ENCODE results near the gene FAR2. TPM values are rescaled to one million over a fixed set of nuclear protein-coding genes. Genes with fewer than 3 reads are reported as not detected.

The FAR2 gene
- total and polyA plus RNA-seq, 2 of the 13 experiments (the other 11 are each of a cell fraction or from before 2014, with no cell fraction given), result not detected

DNA sequence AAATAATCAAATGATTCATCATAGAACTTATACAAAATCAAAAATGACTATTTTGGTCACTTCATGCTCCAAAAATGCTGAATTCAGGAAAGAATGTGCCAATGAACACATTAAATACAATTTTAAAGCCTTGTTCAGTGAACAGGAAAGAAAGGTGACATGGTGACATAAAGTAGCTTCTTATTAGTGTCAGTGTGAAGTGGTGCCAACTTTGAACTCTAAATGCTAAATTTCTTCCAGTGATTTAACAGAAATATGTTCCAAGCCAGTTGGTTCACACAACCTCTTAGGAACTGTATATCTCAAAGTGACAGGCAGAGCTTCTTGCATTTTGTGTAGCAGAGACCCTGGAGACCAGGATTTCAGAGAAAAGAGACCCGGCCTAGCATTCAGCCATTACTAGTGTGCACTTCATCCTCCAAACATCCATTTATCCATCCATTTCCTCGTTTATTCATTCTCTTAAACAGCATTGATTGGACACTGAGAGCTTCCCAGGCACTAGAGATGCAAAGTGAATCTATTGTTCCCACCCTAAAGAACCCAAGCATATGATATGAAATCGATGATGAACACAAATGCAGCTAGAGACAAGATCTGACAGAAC lies 95.2 kb downstream of the FAR2 start (continued):
- TF ChIP-seq ZNF20 (CRISPR knock-in tag; IDR thresholded peaks at IDR 0.05), result no peak

DNA sequence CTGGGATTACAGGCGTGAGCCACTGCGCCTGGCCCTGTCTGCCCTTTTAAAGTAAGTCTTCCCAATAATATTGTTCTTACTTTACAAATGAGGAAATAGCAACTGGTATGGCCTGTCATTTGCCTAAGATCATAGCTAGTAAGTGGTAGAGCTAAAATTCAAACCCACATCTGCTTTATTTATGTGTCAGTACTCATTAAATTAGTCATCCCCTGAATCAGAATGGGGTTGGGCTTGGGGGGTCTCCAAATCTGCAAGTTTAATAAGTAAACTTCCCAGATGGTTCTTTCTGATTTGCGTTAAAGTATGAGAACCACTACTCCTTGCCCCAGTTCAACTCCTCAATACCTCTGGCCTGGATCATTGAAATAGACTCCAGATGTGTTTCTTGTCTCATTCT lies 96.2 kb downstream of the FAR2 start:
- Histone ChIP-seq H3K9ac (ENCODE audit: insufficient read depth, low read depth, low read length) (no peak overlapping the region), H3K4me1 (ENCODE audit: insufficient read depth, low read length) (no peaks in the 10 kb centered on the region), H3K4me3 (replicated peaks in 1 of 3; ENCODE audit: insufficient read depth in 1 of 3, low read depth in 2 of 3, low read length in 3 of 3) (no peak overlapping the region), H3K36me3 (replicated peaks in 1 of 2; ENCODE audit: control insufficient read depth in 1 of 2, insufficient read depth in 2 of 2, low read length in 2 of 2) (no peaks in the 10 kb centered on the region), H3K27ac (ENCODE audit: extremely low read length, insufficient read depth, low read length) (no peak overlapping the region), H2AFZ (ENCODE audit: low read length) (no peak overlapping the region), H3K27me3 (ENCODE audit: control insufficient read depth in 1 of 2, insufficient read depth in 2 of 2, low read length in 2 of 2) (no peaks in the 10 kb centered on the region), H3K79me2 (ENCODE audit: insufficient read depth, low read length) (no peaks in the 10 kb centered on the region), H4K20me1 (ENCODE audit: insufficient read depth, low read length) (no peaks in the 10 kb centered on the region), H3K4me2 (ENCODE audit: low read depth, low read length) (no peak overlapping the region), H3K9me3 (ENCODE audit: low read length) (no peaks in the 10 kb centered on the region)
- ATAC-seq (no peak), DNase-seq (ENCODE audit: low spot score) (no peak), FAIRE-seq (no peak)
- TF ChIP-seq, protein P1, sequence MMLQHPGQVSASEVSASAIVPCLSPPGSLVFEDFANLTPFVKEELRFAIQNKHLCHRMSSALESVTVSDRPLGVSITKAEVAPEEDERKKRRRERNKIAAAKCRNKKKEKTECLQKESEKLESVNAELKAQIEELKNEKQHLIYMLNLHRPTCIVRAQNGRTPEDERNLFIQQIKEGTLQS (CRISPR knock-in tag; IDR thresholded peaks at IDR 0.05), result no peak
- TF ChIP-seq, protein P2, sequence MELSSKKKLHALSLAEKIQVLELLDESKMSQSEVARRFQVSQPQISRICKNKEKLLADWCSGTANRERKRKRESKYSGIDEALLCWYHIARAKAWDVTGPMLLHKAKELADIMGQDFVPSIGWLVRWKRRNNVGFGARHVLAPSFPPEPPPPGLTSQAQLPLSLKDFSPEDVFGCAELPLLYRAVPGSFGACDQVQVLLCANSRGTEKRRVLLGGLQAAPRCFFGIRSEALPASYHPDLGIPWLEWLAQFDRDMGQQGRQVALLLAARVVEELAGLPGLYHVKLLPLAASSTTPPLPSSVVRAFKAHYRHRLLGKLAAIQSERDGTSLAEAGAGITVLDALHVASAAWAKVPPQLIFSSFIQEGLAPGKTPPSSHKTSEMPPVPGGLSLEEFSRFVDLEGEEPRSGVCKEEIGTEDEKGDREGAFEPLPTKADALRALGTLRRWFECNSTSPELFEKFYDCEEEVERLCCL (CRISPR knock-in tag; IDR thresholded peaks at IDR 0.05; ENCODE audit: borderline replicate concordance), result no peak
- TF ChIP-seq KDM2A (CRISPR knock-in tag; IDR thresholded peaks at IDR 0.05; ENCODE audit: borderline replicate concordance, low read depth) (no peak), SRF (IDR thresholded peaks at IDR 0.05; ENCODE audit: low read depth, low read length) (no peak), HNRNPLL (IDR thresholded peaks at IDR 0.05; ENCODE audit: low read depth, low read length, poor library complexity, severe bottlenecking) (no peak), RORA (CRISPR knock-in tag; IDR thresholded peaks at IDR 0.05) (no peak), MYNN (CRISPR knock-in tag; IDR thresholded peaks at IDR 0.05; ENCODE audit: low read depth) (no peak), ZNF670 (CRISPR knock-in tag; IDR thresholded peaks at IDR 0.05; ENCODE audit: borderline replicate concordance) (no peak), KLF11 (CRISPR knock-in tag; IDR thresholded peaks at IDR 0.05) (no peak), ZNF543 (CRISPR knock-in tag; IDR thresholded peaks at IDR 0.05) (no peak), KLF9 (CRISPR knock-in tag; IDR thresholded peaks at IDR 0.05; ENCODE audit: low read depth) (no peak), ZNF121 (CRISPR knock-in tag; IDR thresholded peaks at IDR 0.05) (no peak), HNF4G (IDR thresholded peaks at IDR 0.05; ENCODE audit: borderline replicate concordance, low read depth, low read length) (no peak), HNF4G (CRISPR knock-in tag; IDR thresholded peaks at IDR 0.05; ENCODE audit: borderline replicate concordance, low read depth) (no peak), ZNF775 (CRISPR knock-in tag; IDR thresholded peaks at IDR 0.05; ENCODE audit: borderline replicate concordance) (no peak)
- TF ChIP-seq, protein P3, sequence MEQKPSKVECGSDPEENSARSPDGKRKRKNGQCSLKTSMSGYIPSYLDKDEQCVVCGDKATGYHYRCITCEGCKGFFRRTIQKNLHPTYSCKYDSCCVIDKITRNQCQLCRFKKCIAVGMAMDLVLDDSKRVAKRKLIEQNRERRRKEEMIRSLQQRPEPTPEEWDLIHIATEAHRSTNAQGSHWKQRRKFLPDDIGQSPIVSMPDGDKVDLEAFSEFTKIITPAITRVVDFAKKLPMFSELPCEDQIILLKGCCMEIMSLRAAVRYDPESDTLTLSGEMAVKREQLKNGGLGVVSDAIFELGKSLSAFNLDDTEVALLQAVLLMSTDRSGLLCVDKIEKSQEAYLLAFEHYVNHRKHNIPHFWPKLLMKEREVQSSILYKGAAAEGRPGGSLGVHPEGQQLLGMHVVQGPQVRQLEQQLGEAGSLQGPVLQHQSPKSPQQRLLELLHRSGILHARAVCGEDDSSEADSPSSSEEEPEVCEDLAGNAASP (CRISPR knock-in tag; IDR thresholded peaks at IDR 0.05; ENCODE audit: borderline replicate concordance), result no peak
- TF ChIP-seq, protein P4, sequence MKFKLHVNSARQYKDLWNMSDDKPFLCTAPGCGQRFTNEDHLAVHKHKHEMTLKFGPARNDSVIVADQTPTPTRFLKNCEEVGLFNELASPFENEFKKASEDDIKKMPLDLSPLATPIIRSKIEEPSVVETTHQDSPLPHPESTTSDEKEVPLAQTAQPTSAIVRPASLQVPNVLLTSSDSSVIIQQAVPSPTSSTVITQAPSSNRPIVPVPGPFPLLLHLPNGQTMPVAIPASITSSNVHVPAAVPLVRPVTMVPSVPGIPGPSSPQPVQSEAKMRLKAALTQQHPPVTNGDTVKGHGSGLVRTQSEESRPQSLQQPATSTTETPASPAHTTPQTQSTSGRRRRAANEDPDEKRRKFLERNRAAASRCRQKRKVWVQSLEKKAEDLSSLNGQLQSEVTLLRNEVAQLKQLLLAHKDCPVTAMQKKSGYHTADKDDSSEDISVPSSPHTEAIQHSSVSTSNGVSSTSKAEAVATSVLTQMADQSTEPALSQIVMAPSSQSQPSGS (CRISPR knock-in tag; IDR thresholded peaks at IDR 0.05), result no peak
- TF ChIP-seq, protein P5, sequence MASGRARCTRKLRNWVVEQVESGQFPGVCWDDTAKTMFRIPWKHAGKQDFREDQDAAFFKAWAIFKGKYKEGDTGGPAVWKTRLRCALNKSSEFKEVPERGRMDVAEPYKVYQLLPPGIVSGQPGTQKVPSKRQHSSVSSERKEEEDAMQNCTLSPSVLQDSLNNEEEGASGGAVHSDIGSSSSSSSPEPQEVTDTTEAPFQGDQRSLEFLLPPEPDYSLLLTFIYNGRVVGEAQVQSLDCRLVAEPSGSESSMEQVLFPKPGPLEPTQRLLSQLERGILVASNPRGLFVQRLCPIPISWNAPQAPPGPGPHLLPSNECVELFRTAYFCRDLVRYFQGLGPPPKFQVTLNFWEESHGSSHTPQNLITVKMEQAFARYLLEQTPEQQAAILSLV (CRISPR knock-in tag; IDR thresholded peaks at IDR 0.05; ENCODE audit: borderline replicate concordance), result no peak
- WGBS (ENCODE audit: low lambda C conversion rate), result 46% methylated on average over 3 of the region's 3 CpGs
- BruUV-seq (replicated peaks), result no TSS peak
- CTCF ChIA-PET (ENCODE audit: low intra/inter-chr PET ratio, low total read pairs), result no interaction called here
- POLR2A ChIA-PET, result no interaction called here
- intact Hi-C loops (cut with micrococcal nuclease; ENCODE audit: unreplicated experiment) (no loop called here), in situ Hi-C loops (cut with HindIII; ENCODE audit: extremely low pct_ligation_motif_present, low pct_unique_long_range_greater_than_20kb) (no loop called here)
